Astrocyte (in vitro differentiated cells and primary cell): Measurements from ENCODE around the gene TEX19. TPM values are rescaled to one million over a fixed set of nuclear protein-coding genes. Genes with fewer than 3 reads are reported as not detected.

Experiments
- DNase-seq: peaks from one replicate; pipeline ENCODE4 v3.0.0-alpha.2; 2010; ENCODE audit warnings: low read depth
- FAIRE-seq: peaks from 2 replicates; lab custom pipeline; 2011; peaks lifted over from hg19 to GRCh38; lab: Jason Lieb, UNC
- H2AFZ ChIP-seq: 2 replicates; pipeline ENCODE4 v1.6.0; 2012; ENCODE audit warnings: low read depth, low read length, inconsistent platforms
- H3K27ac ChIP-seq: 2 replicates; pipeline ENCODE4 v1.5.1; 2011; ENCODE audit warnings: low read depth, low read length, inconsistent platforms
- H3K27me3 ChIP-seq: 2 replicates; pipeline ENCODE4 v1.6.0; 2011; ENCODE audit warnings: low read length, inconsistent platforms; ENCODE audit not compliant: insufficient read depth
- H3K36me3 ChIP-seq: 2 replicates; pipeline ENCODE4 v1.5.1; 2011; ENCODE audit warnings: low read length, inconsistent platforms; ENCODE audit not compliant: insufficient read depth
- H3K4me1 ChIP-seq: 2 replicates; pipeline ENCODE4 v1.5.1; 2011; ENCODE audit warnings: low read length, inconsistent platforms; ENCODE audit not compliant: insufficient read depth
- H3K4me2 ChIP-seq: 2 replicates; pipeline ENCODE4 v1.6.0; 2012; ENCODE audit warnings: low read length, inconsistent platforms
- H3K4me3 ChIP-seq: 2 replicates; pipeline ENCODE4 v1.5.1; 2011; ENCODE audit warnings: low read depth, mild to moderate bottlenecking, low read length, inconsistent platforms; ENCODE audit not compliant: insufficient read depth
- H3K79me2 ChIP-seq: 2 replicates; pipeline ENCODE4 v1.6.0; 2012; ENCODE audit warnings: mild to moderate bottlenecking, low read length, inconsistent platforms; ENCODE audit not compliant: insufficient read depth
- H3K9ac ChIP-seq: 2 replicates; pipeline ENCODE4 v1.6.0; 2012; ENCODE audit warnings: mild to moderate bottlenecking, low read length, inconsistent platforms
- H3K9me3 ChIP-seq: 2 replicates; pipeline ENCODE4 v1.5.1; 2012; ENCODE audit warnings: low read depth, mild to moderate bottlenecking, low read length, inconsistent platforms; ENCODE audit not compliant: insufficient read depth
- H4K20me1 ChIP-seq: 2 replicates; pipeline ENCODE4 v1.6.0; 2012; ENCODE audit warnings: low read length, inconsistent platforms; ENCODE audit not compliant: insufficient read depth
- H3K27ac Mint-ChIP-seq: one replicate; pipeline ENCODE4 v1.8.0; 2021; ENCODE audit warnings: mild to moderate bottlenecking, mixed read lengths; ENCODE audit not compliant: unreplicated experiment
- H3K27me3 Mint-ChIP-seq: one replicate; pipeline ENCODE4 v1.8.0; 2021; ENCODE audit warnings: low read depth, mixed read lengths; ENCODE audit not compliant: unreplicated experiment
- H3K36me3 Mint-ChIP-seq: one replicate; pipeline ENCODE4 v1.8.0; 2021; ENCODE audit warnings: low read depth, mixed read lengths; ENCODE audit not compliant: unreplicated experiment
- H3K4me1 Mint-ChIP-seq: one replicate; pipeline ENCODE4 v1.8.0; 2021; ENCODE audit warnings: low read depth, mixed read lengths; ENCODE audit not compliant: unreplicated experiment
- H3K4me3 Mint-ChIP-seq: one replicate; pipeline ENCODE4 v1.8.0; 2021; ENCODE audit warnings: mild to moderate bottlenecking, moderate library complexity, mixed read lengths; ENCODE audit not compliant: unreplicated experiment
- H3K9me3 Mint-ChIP-seq: one replicate; pipeline ENCODE4 v1.8.0; 2021; ENCODE audit warnings: mild to moderate bottlenecking, mixed read lengths; ENCODE audit not compliant: unreplicated experiment
- CTCF ChIP-seq: IDR thresholded peaks from 2 replicates; pipeline ENCODE4 v1.5.1; 2011; ENCODE audit warnings: low read depth, mild to moderate bottlenecking, inconsistent platforms, low read length, moderate library complexity; ENCODE audit not compliant: insufficient read depth
- EZH2 ChIP-seq: IDR thresholded peaks from 2 replicates; pipeline ENCODE4 v1.6.1; 2012; ENCODE audit warnings: mild to moderate bottlenecking, low read length, inconsistent platforms; ENCODE audit not compliant: insufficient read depth
- total RNA-seq: library from RNA; stranded (reverse); gene quantifications from 2 replicates; pipeline ENCODE4 v1.2.1, GENCODE V29; 2021

TEX19 gene
- total RNA-seq, 1 donor from 2014 or later, result not detected

- peaks cover 6% of the 10 kb centered on the region for H3K4me1 ChIP-seq
- H3K4me1 Mint-ChIP-seq, result peaks cover 3% of the 10 kb centered on the region
- no peaks in the 10 kb centered on the region for H3K9me3 Mint-ChIP-seq
- H3K27ac Mint-ChIP-seq, result no peak overlapping the region
- peaks cover 5% of the 10 kb centered on the region for H4K20me1 ChIP-seq
- H3K79me2 ChIP-seq, result no peaks in the 10 kb centered on the region
- H3K4me2 ChIP-seq, result no peak overlapping the region
- DNase-seq (no peak), FAIRE-seq (no peak)
- H3K9ac ChIP-seq, result no peak overlapping the region
- no peaks in the 10 kb centered on the region for H3K36me3 ChIP-seq
- H2AFZ ChIP-seq, result no peak overlapping the region
- H3K4me3 Mint-ChIP-seq, result no peak overlapping the region
- TF ChIP-seq CTCF (no peak), EZH2 (no peak)
- no peak overlapping the region for H3K27ac ChIP-seq
- H3K27me3 Mint-ChIP-seq, result peaks cover 5% of the 10 kb centered on the region
- H3K27me3 ChIP-seq, result no peaks in the 10 kb centered on the region
- H3K4me3 ChIP-seq, result no peak overlapping the region
- no peaks in the 10 kb centered on the region for H3K9me3 ChIP-seq
- peaks cover 6% of the 10 kb centered on the region for H3K36me3 Mint-ChIP-seq
Measured at GRCh38 chr17:82394278-82394677, 35.2 kb downstream of the TEX19 start.

GRCh38 chr17:82396601-82397435 lies 37.8 kb downstream of the TEX19 start:
- Histone ChIP-seq H3K27ac (no peak overlapping the region), H3K4me2 (no peak overlapping the region)

More at GRCh38 chr17:82396601-82397435, 37.8 kb downstream of the TEX19 start:
- no peaks in the 10 kb centered on the region for H3K27me3 ChIP-seq
- TF ChIP-seq EZH2 (no peak), CTCF (no peak)
- no peak overlapping the region for H3K4me3 ChIP-seq
- no peak overlapping the region for H3K4me3 Mint-ChIP-seq
- no peaks in the 10 kb centered on the region for H3K9me3 ChIP-seq
- no peak overlapping the region for H3K9ac ChIP-seq
- no peak for FAIRE-seq
- H3K4me1 ChIP-seq, result peaks cover 6% of the 10 kb centered on the region
- peaks cover 2% of the 10 kb centered on the region for H3K36me3 ChIP-seq
- no peak overlapping the region for H2AFZ ChIP-seq
- no peaks in the 10 kb centered on the region for H3K9me3 Mint-ChIP-seq
- no peak overlapping the region for H3K27ac Mint-ChIP-seq
- H3K4me1 Mint-ChIP-seq, result peaks cover 3% of the 10 kb centered on the region
- H4K20me1 ChIP-seq, result peaks cover 5% of the 10 kb centered on the region
- peaks cover 6% of the 10 kb centered on the region for H3K36me3 Mint-ChIP-seq
- DNase-seq, result peak; percentile 53
- H3K79me2 ChIP-seq, result no peaks in the 10 kb centered on the region
- peaks cover 3% of the 10 kb centered on the region for H3K27me3 Mint-ChIP-seq
